K562 (cell line): ENCODE results near the gene DNASE1L1. TPM values are rescaled to one million over a fixed set of nuclear protein-coding genes. Genes with fewer than 3 reads are reported as not detected.
A peak's percentile ranks its signal among the peaks of the same experiment; 100 is the strongest.

ENCODE experiments used
- ATF1 ChIP-seq, 2 experiments: fragments of 450-650 bp in 1 of 2; IDR thresholded peaks; 2 replicates each; pipeline ENCODE4 v1.6.1; 2016; ENCODE audit warnings: missing compliant biosample characterization in 1 of 2, missing genetic modification characterization in 1 of 2
- DDX20 ChIP-seq: fragments of 450-650 bp; IDR thresholded peaks from 2 replicates; pipeline ENCODE4 v1.6.1; 2016; ENCODE audit warnings: missing genetic modification characterization, low read depth, mild to moderate bottlenecking, missing compliant biosample characterization, moderate library complexity
- DPF2 ChIP-seq: fragments of 450-650 bp; IDR thresholded peaks from 2 replicates; pipeline ENCODE4 v1.6.1; 2016
- EP400 ChIP-seq: fragments of 450-650 bp; IDR thresholded peaks from 2 replicates; pipeline ENCODE4 v1.6.1; 2017; ENCODE audit warnings: antibody characterized with exemption, mild to moderate bottlenecking, moderate library complexity
- ETV1 ChIP-seq: fragments of 450-650 bp; conservative IDR thresholded peaks from 2 replicates; pipeline ENCODE4 v1.6.1; 2016; ENCODE audit warnings: missing genetic modification characterization, control low read depth, low read depth, missing compliant biosample characterization
- FOXM1 ChIP-seq, 2 experiments: fragments of 450-650 bp in 1 of 2; sonication (generic) in 1 of 2; formaldehyde crosslinking in 1 of 2; IDR thresholded peaks; 2 replicates each; pipeline versions ENCODE4 v1.6.1 to v1.9.0; 2017 to 2022; ENCODE audit warnings: low read depth in 2 of 2, mild to moderate bottlenecking in 2 of 2, missing genetic modification reagents in 1 of 2, moderate library complexity in 1 of 2
- HDAC2 ChIP-seq: fragments of 450-650 bp; IDR thresholded peaks from 2 replicates; pipeline ENCODE4 v1.6.1; 2016; ENCODE audit warnings: mild to moderate bottlenecking
- HNRNPLL ChIP-seq: fragments of 200-400 bp; formaldehyde crosslinking; IDR thresholded peaks from 2 replicates; pipeline ENCODE4 v1.6.1; 2017; ENCODE audit warnings: low read length, low read depth, mild to moderate bottlenecking; ENCODE audit not compliant: poor library complexity, severe bottlenecking
- KLF16 ChIP-seq: IDR thresholded peaks from 2 replicates; pipeline ENCODE4 v1.6.1; 2016; ENCODE audit warnings: antibody characterized with exemption
- MCM2 ChIP-seq: fragments of 450-650 bp; IDR thresholded peaks from 2 replicates; pipeline ENCODE4 v1.6.1; 2017; ENCODE audit warnings: low read depth, mild to moderate bottlenecking
- NFYB ChIP-seq: IDR thresholded peaks from 2 replicates; pipeline ENCODE4 v1.6.1; 2011; ENCODE audit warnings: mild to moderate bottlenecking, moderate library complexity; ENCODE audit not compliant: insufficient read length; ENCODE audit errors: extremely low read depth
- POLR2AphosphoS2 ChIP-seq: IDR thresholded peaks from 2 replicates; pipeline ENCODE4 v1.6.1; 2012; ENCODE audit warnings: low read length, improper control_type of control experiment
- RFX7 ChIP-seq: fragments of 250-450 bp; sonication (Bioruptor Pico); IDR thresholded peaks from 2 replicates; pipeline ENCODE4 v1.5.1; 2021; ENCODE audit warnings: mild to moderate bottlenecking
- SIRT6 ChIP-seq: IDR thresholded peaks from one replicate; pipeline ENCODE4 v1.6.1; 2012; ENCODE audit warnings: low read depth, mild to moderate bottlenecking, control low read depth, inconsistent platforms, low read length, moderate library complexity
- SMARCC2 ChIP-seq: fragments of 450-650 bp; IDR thresholded peaks from 2 replicates; pipeline ENCODE4 v1.6.1; 2017; ENCODE audit warnings: antibody characterized with exemption, moderate library complexity, mild to moderate bottlenecking, low read depth
- TBL1XR1 ChIP-seq, 2 experiments: IDR thresholded peaks; 2 replicates each; pipeline ENCODE4 v1.6.1; 2012; ENCODE audit warnings: improper control_type of control experiment in 2 of 2, low read length in 2 of 2, mild to moderate bottlenecking in 1 of 2
- ZC3H11A ChIP-seq: IDR thresholded peaks from 2 replicates; pipeline ENCODE4 v1.6.1; 2012; ENCODE audit warnings: low read depth, low read length, improper control_type of control experiment
- ZC3H4 ChIP-seq: sonication (generic); formaldehyde crosslinking; IDR thresholded peaks from 2 replicates; pipeline ENCODE4 v1.9.0; 2021; ENCODE audit warnings: missing genetic modification reagents, borderline replicate concordance
- ZNF12 ChIP-seq: sonication (generic); formaldehyde crosslinking; IDR thresholded peaks from 2 replicates; pipeline ENCODE4 v1.4.0; 2020; ENCODE audit warnings: mild to moderate bottlenecking, missing genetic modification reagents
- ZNF507 ChIP-seq: conservative IDR thresholded peaks from 2 replicates; pipeline ENCODE4 v1.6.1; 2017; ENCODE audit warnings: missing genetic modification characterization, missing compliant biosample characterization
- ZNF561 ChIP-seq: fragments of 450-650 bp; formaldehyde crosslinking; conservative IDR thresholded peaks from 2 replicates; pipeline ENCODE4 v1.4.0; 2020; ENCODE audit warnings: mild to moderate bottlenecking, moderate library complexity
- ZNF785 ChIP-seq: fragments of 250-450 bp; sonication (Bioruptor Pico); IDR thresholded peaks from 2 replicates; pipeline ENCODE4 v1.4.0; 2020; ENCODE audit warnings: mild to moderate bottlenecking
- polyA plus RNA-seq, 8 experiments: library from polyadenylated mRNA; depleted of rRNA in 4 of 8; stranded (reverse) in 5 of 8; unstranded in 3 of 8; fragments of >200 nt; fragmentation: Nextera tagmentation in 2 of 8; fragmentation: Illumina TruSeq in 1 of 8; extraction: Ambion mirVana in 2 of 8; extraction: Trizol in 1 of 8; gene quantifications; 2 replicates each; pipeline versions ENCODE4 v1.2.1 to v1.2.3, GENCODE V29; 2011 to 2014; ENCODE audit warnings: inconsistent platforms in 1 of 8, missing spikeins in 1 of 8
- total RNA-seq, 7 experiments: library from RNA; depleted of rRNA in 6 of 7; stranded (reverse); fragments of >200 nt in 6 of 7; fragmentation: Illumina TruSeq in 2 of 7; extraction: Trizol in 2 of 7; gene quantifications; 2 replicates each; pipeline versions ENCODE4 v1.2.1 to v1.2.3, GENCODE V29; 2011 to 2021; ENCODE audit warnings: low replicate concordance in 1 of 7
- TF ChIP-seq, protein P1 (sequence below): fragments of 150-350 bp; IDR thresholded peaks from 2 replicates; pipeline ENCODE4 v1.6.1; 2014; ENCODE audit warnings: low read depth, mild to moderate bottlenecking, low read length, borderline replicate concordance
- TF ChIP-seq, protein P2 (sequence below), 2 experiments: IDR thresholded peaks; 2 replicates each; pipeline ENCODE4 v1.6.1; 2011; ENCODE audit warnings: borderline replicate concordance in 1 of 2, control low read depth in 1 of 2, low read depth in 1 of 2, low read length in 1 of 2, mild to moderate bottlenecking in 1 of 2, mixed read lengths in 1 of 2, moderate library complexity in 1 of 2; ENCODE audit not compliant: insufficient read depth in 1 of 2, insufficient read length in 1 of 2, poor library complexity in 1 of 2, severe bottlenecking in 1 of 2; ENCODE audit errors: extremely low read depth in 1 of 2

DNASE1L1 gene
- total and polyA plus RNA-seq, 9 of the 15 experiments (the other 6 are each of a cell fraction or from before 2014, with no cell fraction given), result 0.73 to 12.6 (median 7.9) TPM

DNA sequence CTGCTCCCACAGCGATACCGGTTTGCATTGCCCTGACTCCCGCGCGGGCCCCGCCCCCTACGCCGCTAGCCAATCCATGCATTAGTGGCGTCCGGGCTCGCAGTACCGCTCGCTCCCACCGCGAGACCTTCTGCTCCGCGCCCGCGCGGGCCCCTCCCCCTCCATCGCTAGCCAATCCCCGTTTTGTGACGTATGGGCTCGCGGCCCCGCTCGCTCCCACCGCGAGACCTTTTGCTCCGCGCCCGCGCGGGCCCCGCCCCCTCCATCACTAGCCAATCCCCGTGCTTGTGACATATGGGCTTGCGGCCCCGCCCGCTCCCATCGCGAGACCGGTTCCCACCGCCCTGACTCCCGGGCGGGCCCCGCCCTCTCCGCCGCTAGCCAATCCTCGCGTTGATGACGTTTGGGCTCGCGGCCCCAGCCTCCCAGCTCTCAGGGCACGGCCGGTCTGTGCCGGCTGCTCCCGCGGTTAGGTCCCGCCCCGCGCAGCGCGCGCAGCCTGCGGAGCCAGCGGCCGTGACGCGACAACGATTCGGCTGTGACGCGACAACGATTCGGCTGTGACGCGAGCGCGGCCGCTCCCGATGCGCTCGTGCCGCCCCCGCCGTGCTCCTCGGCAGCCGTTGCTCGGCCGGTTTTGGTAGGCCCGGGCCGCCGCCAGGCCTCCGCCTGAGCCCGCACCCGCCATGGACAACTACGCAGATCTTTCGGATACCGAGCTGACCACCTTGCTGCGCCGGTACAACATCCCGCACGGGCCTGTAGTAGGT, 30.1 kb downstream of the DNASE1L1 start, which contains the start of gene EMD (continued):
- TF ChIP-seq, protein P1, sequence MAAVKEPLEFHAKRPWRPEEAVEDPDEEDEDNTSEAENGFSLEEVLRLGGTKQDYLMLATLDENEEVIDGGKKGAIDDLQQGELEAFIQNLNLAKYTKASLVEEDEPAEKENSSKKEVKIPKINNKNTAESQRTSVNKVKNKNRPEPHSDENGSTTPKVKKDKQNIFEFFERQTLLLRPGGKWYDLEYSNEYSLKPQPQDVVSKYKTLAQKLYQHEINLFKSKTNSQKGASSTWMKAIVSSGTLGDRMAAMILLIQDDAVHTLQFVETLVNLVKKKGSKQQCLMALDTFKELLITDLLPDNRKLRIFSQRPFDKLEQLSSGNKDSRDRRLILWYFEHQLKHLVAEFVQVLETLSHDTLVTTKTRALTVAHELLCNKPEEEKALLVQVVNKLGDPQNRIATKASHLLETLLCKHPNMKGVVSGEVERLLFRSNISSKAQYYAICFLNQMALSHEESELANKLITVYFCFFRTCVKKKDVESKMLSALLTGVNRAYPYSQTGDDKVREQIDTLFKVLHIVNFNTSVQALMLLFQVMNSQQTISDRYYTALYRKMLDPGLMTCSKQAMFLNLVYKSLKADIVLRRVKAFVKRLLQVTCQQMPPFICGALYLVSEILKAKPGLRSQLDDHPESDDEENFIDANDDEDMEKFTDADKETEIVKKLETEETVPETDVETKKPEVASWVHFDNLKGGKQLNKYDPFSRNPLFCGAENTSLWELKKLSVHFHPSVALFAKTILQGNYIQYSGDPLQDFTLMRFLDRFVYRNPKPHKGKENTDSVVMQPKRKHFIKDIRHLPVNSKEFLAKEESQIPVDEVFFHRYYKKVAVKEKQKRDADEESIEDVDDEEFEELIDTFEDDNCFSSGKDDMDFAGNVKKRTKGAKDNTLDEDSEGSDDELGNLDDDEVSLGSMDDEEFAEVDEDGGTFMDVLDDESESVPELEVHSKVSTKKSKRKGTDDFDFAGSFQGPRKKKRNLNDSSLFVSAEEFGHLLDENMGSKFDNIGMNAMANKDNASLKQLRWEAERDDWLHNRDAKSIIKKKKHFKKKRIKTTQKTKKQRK, result no peak
- no peak for TF ChIP-seq ZNF561
- peak; percentile 84 for TF ChIP-seq HNRNPLL
- no peak for TF ChIP-seq POLR2AphosphoS2
- peak; percentile 51 for TF ChIP-seq NFYB
- TF ChIP-seq DPF2, result peak; percentile 29; the same call in 1 of the 2 replicates
- TF ChIP-seq ZC3H11A, result no peak
- TF ChIP-seq ZNF507, result no peak
- TF ChIP-seq TBL1XR1 (IDR thresholded peaks at IDR 0.05; ENCODE audit: low read length in 2 of 2), result peak in 1 of 2 experiments; percentile 88; a peak in 2 of 4 replicates
- TF ChIP-seq HDAC2, result no peak
- TF ChIP-seq SMARCC2, result no peak
- TF ChIP-seq ETV1 (tag), result no peak
- TF ChIP-seq ATF1 (CRISPR knock-in tag; IDR thresholded peaks at IDR 0.05), result peak; percentile 56; the same call in 1 of the 2 replicates
- peak; percentile 99 for TF ChIP-seq ATF1 (tag; IDR thresholded peaks at IDR 0.05)
- TF ChIP-seq SIRT6, result no peak
- TF ChIP-seq ZC3H4 (CRISPR knock-in tag), result no peak
- peak; percentile 97 for TF ChIP-seq KLF16
- no peak for TF ChIP-seq DDX20 (tag)
- peak; percentile 73; the same call in 1 of the 2 replicates for TF ChIP-seq EP400
- no peak for TF ChIP-seq FOXM1 (IDR thresholded peaks at IDR 0.05; ENCODE audit: low read depth)
- TF ChIP-seq FOXM1 (CRISPR knock-in tag; IDR thresholded peaks at IDR 0.05; ENCODE audit: low read depth), result no peak
- no peak for TF ChIP-seq RFX7 (CRISPR knock-in tag)
- TF ChIP-seq MCM2, result no peak
- no peak for TF ChIP-seq ZNF785 (CRISPR knock-in tag)
- TF ChIP-seq, protein P2, sequence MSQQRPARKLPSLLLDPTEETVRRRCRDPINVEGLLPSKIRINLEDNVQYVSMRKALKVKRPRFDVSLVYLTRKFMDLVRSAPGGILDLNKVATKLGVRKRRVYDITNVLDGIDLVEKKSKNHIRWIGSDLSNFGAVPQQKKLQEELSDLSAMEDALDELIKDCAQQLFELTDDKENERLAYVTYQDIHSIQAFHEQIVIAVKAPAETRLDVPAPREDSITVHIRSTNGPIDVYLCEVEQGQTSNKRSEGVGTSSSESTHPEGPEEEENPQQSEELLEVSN (IDR thresholded peaks at IDR 0.05; ENCODE audit: borderline replicate concordance in 1 of 2, extremely low read depth in 1 of 2, insufficient read depth in 1 of 2, insufficient read length in 1 of 2, low read depth in 1 of 2, low read length in 1 of 2, poor library complexity in 1 of 2, severe bottlenecking in 1 of 2), result peak; percentile 42 to 67
- no peak for TF ChIP-seq ZNF12 (CRISPR knock-in tag)
